ENCODE measurements around the gene LTBP2. TPM values are rescaled to one million over a fixed set of nuclear protein-coding genes. Genes with fewer than 3 reads are reported as not detected.

The LTBP2 gene
- total RNA-seq, 1 donor from 2014 or later: 6.6 TPM

DNA sequence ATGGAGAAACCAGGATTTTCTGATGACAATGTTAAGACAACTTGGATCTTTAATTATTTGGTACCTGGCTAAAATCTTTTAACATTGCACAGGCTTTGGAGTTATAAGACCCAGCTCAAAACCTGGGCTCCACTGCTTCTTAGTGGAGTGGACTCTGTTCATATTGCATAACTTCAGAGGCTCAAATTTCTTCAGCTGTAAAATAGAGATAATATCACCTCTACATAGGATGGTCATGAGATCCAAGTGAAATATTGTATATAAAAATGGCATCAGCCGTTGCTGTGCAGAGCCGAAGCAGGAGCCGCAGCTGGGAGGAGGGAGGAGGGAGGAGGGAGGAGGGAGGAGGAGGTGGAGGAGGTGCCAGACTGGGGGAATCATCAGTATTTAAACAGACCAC is 129.5 kb downstream of the LTBP2 start:
- DNase-seq (ENCODE audit: low read depth): no peak
- Histone ChIP-seq H3K36me3 (ENCODE audit: control insufficient read depth, insufficient read depth, low read length) (peaks cover 10% of the 10 kb centered on the region), H3K4me3 (ENCODE audit: low read depth, low read length) (no peak overlapping the region), H3K27me3 (ENCODE audit: control insufficient read depth, insufficient read depth, low read length) (no peaks in the 10 kb centered on the region)
- TF ChIP-seq, protein P1, sequence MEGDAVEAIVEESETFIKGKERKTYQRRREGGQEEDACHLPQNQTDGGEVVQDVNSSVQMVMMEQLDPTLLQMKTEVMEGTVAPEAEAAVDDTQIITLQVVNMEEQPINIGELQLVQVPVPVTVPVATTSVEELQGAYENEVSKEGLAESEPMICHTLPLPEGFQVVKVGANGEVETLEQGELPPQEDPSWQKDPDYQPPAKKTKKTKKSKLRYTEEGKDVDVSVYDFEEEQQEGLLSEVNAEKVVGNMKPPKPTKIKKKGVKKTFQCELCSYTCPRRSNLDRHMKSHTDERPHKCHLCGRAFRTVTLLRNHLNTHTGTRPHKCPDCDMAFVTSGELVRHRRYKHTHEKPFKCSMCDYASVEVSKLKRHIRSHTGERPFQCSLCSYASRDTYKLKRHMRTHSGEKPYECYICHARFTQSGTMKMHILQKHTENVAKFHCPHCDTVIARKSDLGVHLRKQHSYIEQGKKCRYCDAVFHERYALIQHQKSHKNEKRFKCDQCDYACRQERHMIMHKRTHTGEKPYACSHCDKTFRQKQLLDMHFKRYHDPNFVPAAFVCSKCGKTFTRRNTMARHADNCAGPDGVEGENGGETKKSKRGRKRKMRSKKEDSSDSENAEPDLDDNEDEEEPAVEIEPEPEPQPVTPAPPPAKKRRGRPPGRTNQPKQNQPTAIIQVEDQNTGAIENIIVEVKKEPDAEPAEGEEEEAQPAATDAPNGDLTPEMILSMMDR (IDR thresholded peaks at IDR 0.05; ENCODE audit: insufficient read depth, low read length, severe bottlenecking): no peak
- FAIRE-seq: no peak

- no peak for FAIRE-seq
- H3K4me3 ChIP-seq (ENCODE audit: low read depth, low read length): no peak overlapping the region
- peaks cover 8% of the 10 kb centered on the region for H3K36me3 ChIP-seq (ENCODE audit: control insufficient read depth, insufficient read depth, low read length)
- DNase-seq (ENCODE audit: low read depth): no peak
- H3K27me3 ChIP-seq (ENCODE audit: control insufficient read depth, insufficient read depth, low read length): no peaks in the 10 kb centered on the region
- TF ChIP-seq, protein P1 (IDR thresholded peaks at IDR 0.05; ENCODE audit: insufficient read depth, low read length, severe bottlenecking): no peak
These were observed 132.0 kb downstream of the LTBP2 start for GRCh38 chr14:74480046-74480445.

- peaks cover 10% of the 10 kb centered on the region for H3K36me3 ChIP-seq (ENCODE audit: control insufficient read depth, insufficient read depth, low read length)
- peak; percentile 22 for DNase-seq (ENCODE audit: low read depth)
- TF ChIP-seq, protein P1 (IDR thresholded peaks at IDR 0.05; ENCODE audit: insufficient read depth, low read length, severe bottlenecking): peak; percentile 68
- H3K4me3 ChIP-seq (ENCODE audit: low read depth, low read length): no peak overlapping the region
- no peak for FAIRE-seq
- H3K27me3 ChIP-seq (ENCODE audit: control insufficient read depth, insufficient read depth, low read length): no peaks in the 10 kb centered on the region
These were observed 132.9 kb downstream of the LTBP2 start for GRCh38 chr14:74478996-74479635.

DNA sequence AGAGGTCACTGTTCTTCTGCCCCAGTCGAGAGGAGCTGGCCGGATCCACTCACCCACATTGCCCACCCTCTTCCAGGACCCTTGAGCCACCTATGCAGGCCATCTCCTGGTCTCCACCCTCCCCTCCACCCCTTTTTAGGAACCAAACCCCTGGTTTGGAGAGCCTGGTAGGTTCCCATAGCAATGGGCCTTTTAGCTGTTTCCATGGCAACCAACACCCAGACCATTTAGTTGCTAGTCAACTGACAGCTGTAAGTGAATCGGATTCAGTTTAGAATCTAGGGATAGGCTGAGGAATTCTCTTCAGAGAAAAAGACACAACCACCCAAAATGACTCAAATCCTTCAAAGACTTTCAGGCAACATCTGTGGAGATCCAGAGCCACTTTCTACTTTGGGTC is 135.4 kb downstream of the LTBP2 start:
- DNase-seq (ENCODE audit: low read depth) (no peak), FAIRE-seq (no peak)
- no peaks in the 10 kb centered on the region for H3K27me3 ChIP-seq (ENCODE audit: control insufficient read depth, insufficient read depth, low read length)
- peaks cover 8% of the 10 kb centered on the region for H3K36me3 ChIP-seq (ENCODE audit: control insufficient read depth, insufficient read depth, low read length)
- TF ChIP-seq, protein P1 (IDR thresholded peaks at IDR 0.05; ENCODE audit: insufficient read depth, low read length, severe bottlenecking): no peak
- no peak overlapping the region for H3K4me3 ChIP-seq (ENCODE audit: low read depth, low read length)

DNA sequence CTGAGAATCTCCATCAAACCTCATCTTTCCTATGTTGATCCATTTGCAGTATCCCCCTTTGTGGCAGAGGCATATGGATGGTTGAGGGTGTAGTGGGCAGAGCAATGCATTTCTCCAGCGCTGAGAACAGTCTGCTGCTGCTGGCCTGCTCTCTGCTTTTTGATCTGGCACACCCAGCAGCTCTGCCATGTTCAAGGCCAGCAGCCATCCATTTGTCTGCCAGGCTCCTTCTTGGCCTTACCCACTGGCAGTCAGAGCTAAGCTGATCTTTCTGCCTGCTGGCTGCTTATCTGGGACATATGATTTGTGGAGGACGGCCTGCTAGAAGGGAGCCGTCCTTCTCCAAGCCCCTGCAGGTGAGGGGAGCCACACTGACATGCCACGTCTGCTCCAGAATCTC is 135.9 kb downstream of the LTBP2 start:
- peaks cover 8% of the 10 kb centered on the region for H3K36me3 ChIP-seq (ENCODE audit: control insufficient read depth, insufficient read depth, low read length)
- H3K27me3 ChIP-seq (ENCODE audit: control insufficient read depth, insufficient read depth, low read length): no peaks in the 10 kb centered on the region
- no peak overlapping the region for H3K4me3 ChIP-seq (ENCODE audit: low read depth, low read length)
- TF ChIP-seq, protein P1 (IDR thresholded peaks at IDR 0.05; ENCODE audit: insufficient read depth, low read length, severe bottlenecking): no peak
- DNase-seq (ENCODE audit: low read depth) (no peak), FAIRE-seq (no peak)

DNA sequence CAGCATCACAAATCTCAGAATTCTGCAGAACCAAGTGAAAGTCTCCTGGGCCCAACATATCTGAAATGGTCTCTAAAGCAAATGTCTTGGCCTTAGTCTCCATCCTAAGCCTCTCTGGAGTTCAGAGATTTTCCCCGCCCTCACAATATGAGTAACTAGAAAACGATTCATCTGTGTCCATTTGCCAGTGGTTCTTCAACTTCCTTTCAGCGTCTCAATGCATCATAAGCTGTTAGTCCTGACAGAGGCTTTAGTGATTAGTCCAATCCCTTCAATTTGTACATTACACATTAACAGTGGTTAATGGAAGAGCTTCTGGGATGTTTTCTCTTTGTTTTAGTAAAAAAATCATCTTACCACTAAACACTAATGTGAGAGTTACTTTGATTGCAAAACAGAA is 136.4 kb downstream of the LTBP2 start:
- peaks cover 8% of the 10 kb centered on the region for H3K36me3 ChIP-seq (ENCODE audit: control insufficient read depth, insufficient read depth, low read length)
- H3K27me3 ChIP-seq (ENCODE audit: control insufficient read depth, insufficient read depth, low read length): no peaks in the 10 kb centered on the region
- TF ChIP-seq, protein P1 (IDR thresholded peaks at IDR 0.05; ENCODE audit: insufficient read depth, low read length, severe bottlenecking): no peak
- no peak overlapping the region for H3K4me3 ChIP-seq (ENCODE audit: low read depth, low read length)
- DNase-seq (ENCODE audit: low read depth): peak; percentile 48
- FAIRE-seq: no peak

Data from bronchial epithelial cell (primary cell).